SKM-1 treated with dmso at 0.1 percent for 144 hours (cell line): ENCODE data around the gene GDPD1.
"Not testable (repeated sequence)": the region's sequence is repeated elsewhere in the genome, so short reads cannot be mapped to it uniquely, and the experiment has no call there.

Source experiments
- DNase-seq: peaks from one replicate; lab custom pipeline; 2025; ENCODE audit not compliant: unreplicated experiment; lab: John Stamatoyannopoulos, UW

GDPD1 gene

GRCh38 chr17:59220328-59221158 lies at the start of gene GDPD1:
Gene GDPD1, plus strand, starts transcription at chr17:59220511. Its CDS starts 99 bp downstream, at chr17:59220610.
- peak; percentile 91 for DNase-seq

DNA sequence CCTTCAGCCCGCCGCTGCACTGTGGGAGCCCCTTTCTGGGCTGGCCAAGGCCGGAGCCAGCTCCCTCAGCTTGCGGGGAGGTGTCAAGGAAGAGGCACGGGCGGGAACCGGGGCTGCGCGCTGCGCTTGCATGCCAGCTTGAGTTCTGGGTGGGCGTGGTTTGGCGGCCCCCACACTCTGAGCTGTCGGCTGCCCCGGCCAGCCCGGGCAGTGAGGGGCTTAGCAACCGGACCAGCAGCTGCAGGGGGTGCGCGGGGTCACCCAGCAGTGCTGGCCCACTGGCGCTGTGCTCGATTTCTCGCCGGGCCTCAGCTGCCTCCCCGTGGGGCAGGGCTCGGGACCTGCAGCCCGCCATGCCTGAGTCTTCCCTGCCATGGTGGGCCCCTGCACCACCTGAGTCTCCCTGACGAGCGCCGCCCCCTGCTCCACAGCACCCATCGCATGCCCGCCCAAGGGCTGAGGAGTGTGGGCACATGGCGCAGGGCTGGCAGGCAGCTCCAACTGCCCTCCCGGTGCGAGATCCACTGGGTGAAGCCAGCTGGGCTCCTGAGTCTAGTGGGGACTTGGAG lies 47.8 kb upstream of the GDPD1 start:
- no peak for DNase-seq

GRCh38 chr17:59174671-59175070 lies 45.6 kb upstream of the GDPD1 start:
- DNase-seq = no peak

DNA sequence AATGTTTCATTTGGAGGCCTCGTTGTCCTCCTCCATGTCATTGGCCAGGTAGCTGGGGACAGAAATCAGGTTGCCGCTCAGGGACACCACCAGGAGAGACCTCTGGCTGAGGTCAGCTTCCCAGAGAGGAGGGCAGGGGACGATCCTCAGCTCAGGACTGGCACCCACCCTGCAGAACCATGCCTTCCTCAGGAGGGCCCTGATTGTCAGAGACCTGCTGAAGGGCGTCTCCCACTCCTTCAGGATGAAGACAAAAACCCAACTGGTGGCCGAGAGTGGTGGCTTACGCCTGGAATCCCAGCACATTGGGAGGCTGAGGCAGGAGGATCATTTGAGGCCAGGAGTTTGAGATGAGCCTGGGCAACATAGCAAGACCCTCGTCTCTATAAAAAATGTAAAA lies 45.2 kb upstream of the GDPD1 start:
- no peak for DNase-seq

GRCh38 chr17:59178266-59178985 lies 41.9 kb upstream of the GDPD1 start:
- DNase-seq = no peak

GRCh38 chr17:59179601-59180000 lies 40.7 kb upstream of the GDPD1 start:
- DNase-seq = not testable (repeated sequence)

GRCh38 chr17:59180626-59181025 lies 39.7 kb upstream of the GDPD1 start:
- DNase-seq = no peak

DNA sequence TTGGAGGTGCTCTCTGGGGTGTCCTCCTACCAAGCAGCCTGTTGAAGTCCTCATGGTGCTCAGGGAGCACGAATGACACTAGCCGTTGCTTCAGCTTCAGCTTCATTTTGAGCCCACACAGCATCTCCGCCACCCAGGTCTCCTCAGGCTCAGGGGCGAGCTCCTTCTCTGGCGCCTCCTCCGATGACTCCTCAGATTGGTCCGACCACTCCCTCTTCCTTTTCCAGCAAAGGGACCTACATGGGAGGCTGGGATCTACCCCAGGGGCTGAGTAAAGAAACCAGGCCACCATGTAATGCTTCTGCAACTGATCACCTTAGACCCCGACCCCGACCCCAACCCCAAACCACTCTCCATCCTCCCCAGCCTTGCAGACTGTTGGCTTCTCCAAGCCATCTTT lies 38.8 kb upstream of the GDPD1 start:
- DNase-seq = no peak

GRCh38 chr17:59185997-59186396 lies 34.3 kb upstream of the GDPD1 start:
- DNase-seq = no peak

GRCh38 chr17:59186850-59187249 lies 33.5 kb upstream of the GDPD1 start:
- DNase-seq = no peak

DNA sequence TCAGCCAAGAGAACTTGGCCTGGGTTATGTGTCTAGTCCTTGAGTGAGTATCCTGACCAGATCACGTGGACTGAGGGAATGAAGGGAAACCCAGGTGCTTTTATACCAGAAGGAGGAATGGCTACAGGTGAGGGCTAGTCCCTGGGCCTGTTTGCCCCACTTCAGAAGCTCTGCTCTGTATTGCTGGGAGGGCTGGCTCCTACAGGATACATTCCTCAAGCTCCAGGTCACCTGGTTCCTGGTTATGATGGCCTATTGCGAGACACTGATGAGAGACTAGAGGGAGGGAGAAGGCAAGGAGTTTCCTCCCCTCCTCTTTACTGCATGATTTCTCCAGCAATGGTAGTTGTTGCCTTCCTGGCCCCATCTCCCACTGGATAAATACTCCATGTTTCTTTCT lies 29.5 kb upstream of the GDPD1 start:
- DNase-seq = no peak

DNA sequence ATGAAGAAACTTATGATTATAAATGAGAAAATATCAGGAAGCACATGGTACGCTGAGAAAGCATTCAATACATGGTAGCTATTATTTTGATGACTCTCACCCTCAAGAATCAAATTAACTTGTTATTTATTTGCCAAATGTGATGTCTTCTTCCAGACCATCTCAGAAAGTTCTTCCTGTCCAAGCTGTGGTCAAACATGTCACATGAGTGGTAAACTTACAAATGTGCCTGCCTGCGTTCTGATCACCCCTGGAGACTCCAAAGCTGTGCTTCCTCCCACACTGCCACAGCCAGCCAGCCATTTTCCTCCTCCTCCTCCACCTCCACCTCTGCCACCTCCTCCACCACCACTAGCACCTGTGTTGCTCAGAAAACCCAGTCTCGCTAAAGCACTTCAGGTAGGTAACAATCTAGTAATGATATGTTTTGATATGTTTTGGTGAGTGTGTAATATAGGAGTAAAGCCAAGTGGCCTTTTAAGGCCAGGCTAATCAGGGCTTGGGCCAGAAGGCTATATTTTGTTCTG lies 26.9 kb upstream of the GDPD1 start:
- no peak for DNase-seq

- DNase-seq = no peak
Measured at GRCh38 chr17:59199398-59199797, 20.9 kb upstream of the GDPD1 start.

DNA sequence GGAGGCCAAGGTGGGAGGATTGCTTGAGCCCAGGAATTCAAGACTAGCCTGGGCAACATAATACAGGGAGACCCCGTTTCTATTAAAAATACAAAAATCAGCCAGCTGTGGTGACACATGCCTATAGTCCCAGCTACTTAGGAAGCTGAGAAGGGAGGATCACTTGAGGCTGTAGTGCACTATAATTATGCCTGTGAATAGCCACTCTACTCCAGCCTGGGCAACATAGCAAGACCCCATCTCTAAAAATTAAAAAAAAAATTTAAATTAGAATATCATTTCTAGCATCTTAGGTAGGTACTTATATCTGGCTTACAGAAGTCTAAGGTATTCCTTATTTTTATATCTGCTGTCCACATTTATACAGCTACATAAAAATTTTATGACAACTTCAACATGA lies 18.0 kb upstream of the GDPD1 start:
- DNase-seq = no peak

DNA sequence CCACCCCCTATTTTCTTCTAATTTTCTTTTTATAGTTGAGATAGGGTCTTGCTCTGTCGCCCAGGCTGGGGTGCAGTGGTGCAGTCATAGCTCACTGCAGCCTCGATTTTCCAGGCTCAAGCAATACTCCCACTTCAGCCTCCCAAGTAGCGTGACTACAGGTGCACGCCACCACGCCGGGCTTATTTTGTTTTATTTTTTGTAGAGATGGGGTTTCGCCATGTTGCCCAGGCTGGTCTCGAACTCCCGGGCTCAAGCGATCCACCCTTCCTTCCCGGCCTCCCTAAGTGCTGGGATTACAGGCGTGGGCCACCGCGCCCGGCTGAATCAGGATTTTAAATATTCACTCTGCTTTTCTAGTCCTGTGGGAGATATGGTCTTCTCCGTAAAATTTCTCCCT lies 941 bp upstream of the GDPD1 start:
- DNase-seq = no peak

DNA sequence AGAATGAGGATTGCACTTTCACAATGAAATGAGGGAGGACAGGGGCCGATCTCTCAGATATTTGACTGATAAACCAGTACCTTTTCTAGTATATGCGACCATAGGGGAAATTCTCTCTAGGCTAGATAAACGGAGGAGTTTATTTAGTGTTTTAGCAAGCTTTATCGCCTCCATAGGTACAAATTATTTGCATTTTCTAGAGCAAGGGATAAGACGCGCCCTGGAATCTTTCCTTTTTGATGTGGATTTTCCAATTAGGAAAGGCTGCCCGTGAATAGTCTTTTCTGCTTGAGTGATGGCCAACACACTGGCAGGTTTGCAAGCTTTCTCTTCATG lies 351 bp upstream of the GDPD1 start:
- no peak for DNase-seq

DNA sequence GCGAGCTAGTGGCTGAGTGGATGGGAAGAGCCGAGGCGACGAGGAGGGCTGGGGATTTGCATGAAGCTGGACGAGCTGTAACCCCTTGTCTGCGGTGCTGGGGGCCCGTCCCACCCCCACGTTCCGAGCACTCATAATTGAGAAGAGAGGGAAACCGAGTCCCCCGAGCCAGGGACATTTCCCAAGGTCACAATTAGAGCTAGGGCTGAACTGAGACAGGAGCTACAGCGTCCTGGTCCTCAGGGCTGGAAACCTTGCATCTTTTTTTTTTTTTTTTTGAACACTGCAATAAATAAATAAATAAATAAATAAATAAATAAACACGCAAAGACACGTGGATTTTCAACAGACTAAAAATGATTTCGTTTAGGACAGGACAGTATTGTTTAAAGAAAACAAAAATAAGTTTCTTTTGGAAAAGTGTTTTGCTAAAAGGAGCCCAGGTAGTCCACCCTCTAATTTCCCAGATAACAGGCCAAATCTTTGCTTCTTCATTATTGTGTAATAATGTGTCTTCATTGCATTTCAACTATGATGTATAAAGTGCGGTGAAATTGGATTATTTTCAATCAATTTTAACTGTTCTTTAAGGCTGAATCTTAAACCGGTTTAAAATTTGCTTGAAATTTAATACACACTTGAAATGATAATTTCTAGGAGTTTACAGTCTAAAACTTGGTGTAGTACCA lies 992 bp downstream of the GDPD1 start:
- DNase-seq = peak; percentile 6

DNA sequence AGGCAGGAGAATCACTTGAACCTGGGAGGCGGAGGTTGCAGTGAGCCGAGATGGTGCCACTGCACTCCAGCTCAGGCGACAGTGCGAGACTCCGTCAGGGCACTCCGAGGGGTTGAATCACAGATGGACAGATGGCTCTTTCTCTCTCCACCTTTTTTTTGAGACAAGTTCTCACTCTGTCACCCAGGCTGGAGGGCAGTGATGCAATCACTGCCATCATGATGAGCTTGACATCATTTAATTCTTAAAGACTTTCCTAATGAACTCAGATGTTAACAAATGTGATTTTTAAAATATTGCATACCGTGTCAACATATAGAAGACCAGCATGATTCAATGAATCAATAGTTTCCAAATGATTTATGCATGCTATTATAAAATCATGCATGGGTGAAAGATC lies 3.5 kb downstream of the GDPD1 start:
- no peak for DNase-seq

- DNase-seq = not testable (repeated sequence)
Measured at GRCh38 chr17:59228588-59228987, 8.3 kb downstream of the GDPD1 start.

- no peak for DNase-seq
Measured at GRCh38 chr17:59230764-59231163, 10.5 kb downstream of the GDPD1 start.

DNA sequence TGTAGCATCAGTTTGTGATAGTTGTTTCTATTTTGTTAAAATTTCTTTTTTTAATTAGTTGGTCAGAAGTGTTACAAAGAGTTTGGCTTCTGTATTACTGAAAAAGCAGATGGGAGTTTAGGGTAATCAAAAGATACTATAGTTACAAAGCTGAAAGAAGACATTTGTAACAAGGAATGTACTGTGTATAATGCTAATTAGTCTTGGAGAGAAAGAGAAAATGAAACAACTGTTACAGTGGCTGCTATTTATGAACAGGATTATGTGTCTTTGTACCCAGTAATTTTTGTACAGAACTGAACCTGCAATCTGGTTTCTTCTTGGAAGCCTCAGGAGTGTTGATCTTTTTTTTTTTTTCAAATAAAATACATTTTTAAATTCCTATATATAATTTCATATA lies 14.3 kb downstream of the GDPD1 start:
- no peak for DNase-seq
